ENCODE measurements around the gene A3GALT2. TPM values are rescaled to one million over a fixed set of nuclear protein-coding genes. Genes with fewer than 3 reads are reported as not detected.

The A3GALT2 gene
- total RNA-seq, 1 donor = not detected

DNA sequence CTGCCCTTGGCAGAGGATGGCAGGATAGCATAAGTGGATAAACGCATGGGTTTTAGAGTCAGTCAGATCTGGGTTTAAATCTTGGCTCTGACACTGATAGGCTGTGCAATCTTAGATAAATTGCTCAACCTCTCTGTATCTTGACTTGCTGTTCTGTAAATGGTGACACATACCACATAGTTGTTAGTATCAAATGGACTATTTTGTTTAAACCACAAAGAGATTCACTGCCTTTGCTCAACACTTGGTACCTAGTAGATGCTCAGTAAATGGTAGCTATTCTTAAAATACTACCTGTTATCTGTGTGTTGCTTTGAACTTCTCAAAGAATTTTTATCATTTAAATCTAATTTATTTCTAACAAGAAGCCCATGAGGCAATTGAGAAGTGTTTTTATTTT, 39.5 kb upstream of the A3GALT2 start:
- H3K4me3 ChIP-seq (ENCODE audit: low read depth, low read length) = no peak overlapping the region
- DNase-seq (ENCODE audit: low read depth) = no peak
- no peak for TF ChIP-seq CTCF (IDR thresholded peaks at IDR 0.05; ENCODE audit: insufficient read depth, low read length)

- TF ChIP-seq CTCF (IDR thresholded peaks at IDR 0.05; ENCODE audit: insufficient read depth, low read length) = no peak
- H3K4me3 ChIP-seq (ENCODE audit: low read depth, low read length) = no peak overlapping the region
- DNase-seq (ENCODE audit: low read depth) = no peak
These were observed 39.0 kb upstream of the A3GALT2 start for GRCh38 chr1:33359931-33360330.

DNA sequence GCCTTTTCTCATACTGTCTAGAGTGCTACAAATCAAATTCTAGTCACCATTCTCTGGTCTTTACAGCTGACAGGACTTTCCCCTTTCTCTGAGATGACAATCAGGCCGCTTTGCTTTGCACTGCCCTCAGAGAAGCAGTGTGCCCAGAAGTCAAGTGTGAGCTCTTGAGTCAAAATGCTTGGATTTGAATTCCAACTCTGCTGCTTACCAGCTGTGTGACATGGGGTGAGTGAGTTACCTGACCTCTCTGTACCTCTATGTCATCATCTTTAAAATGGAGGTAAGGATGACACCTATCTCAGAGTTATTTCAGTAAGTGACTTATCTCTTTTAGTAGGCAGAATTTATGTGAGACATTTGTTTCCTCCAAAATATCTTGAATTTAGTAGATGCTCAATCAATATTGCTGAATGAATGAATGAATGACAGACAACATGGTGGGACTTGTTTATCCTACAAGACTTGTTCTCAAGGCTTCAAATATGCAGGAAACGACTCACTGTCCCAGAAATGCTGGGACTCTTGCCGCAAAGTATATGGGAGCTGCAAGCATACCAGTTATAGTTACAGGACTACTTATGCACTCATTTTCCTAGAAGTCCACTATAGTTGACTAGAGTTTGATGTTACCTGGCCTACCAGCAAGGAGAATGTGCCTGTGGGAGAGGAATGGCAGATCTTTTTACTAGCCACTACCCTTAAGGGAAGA, 38.1 kb upstream of the A3GALT2 start:
- TF ChIP-seq CTCF (IDR thresholded peaks at IDR 0.05; ENCODE audit: insufficient read depth, low read length) = no peak
- H3K4me3 ChIP-seq (ENCODE audit: low read depth, low read length) = no peak overlapping the region
- DNase-seq (ENCODE audit: low read depth) = no peak

GRCh38 chr1:33358114-33358794, 37.4 kb upstream of the A3GALT2 start:
- H3K4me3 ChIP-seq (ENCODE audit: low read depth, low read length) = no peak overlapping the region
- DNase-seq (ENCODE audit: low read depth) = no peak
- TF ChIP-seq CTCF (IDR thresholded peaks at IDR 0.05; ENCODE audit: insufficient read depth, low read length) = no peak

GRCh38 chr1:33357099-33357498, 36.2 kb upstream of the A3GALT2 start:
- TF ChIP-seq CTCF (IDR thresholded peaks at IDR 0.05; ENCODE audit: insufficient read depth, low read length) = no peak
- no peak overlapping the region for H3K4me3 ChIP-seq (ENCODE audit: low read depth, low read length)
- DNase-seq (ENCODE audit: low read depth) = no peak

GRCh38 chr1:33354707-33355316, 33.9 kb upstream of the A3GALT2 start:
- DNase-seq (ENCODE audit: low read depth) = no peak
- TF ChIP-seq CTCF (IDR thresholded peaks at IDR 0.05; ENCODE audit: insufficient read depth, low read length) = no peak
- H3K4me3 ChIP-seq (ENCODE audit: low read depth, low read length) = no peak overlapping the region

Measured in fibroblast of the aortic adventitia (primary cell).